Raji (cell line): ENCODE measurements around the gene SRRT.

Experiments used
- POLR2A ChIP-seq: IDR thresholded peaks from 2 replicates; pipeline ENCODE4 v1.6.1; 2011; ENCODE audit warnings: low read depth, low read length, control low read depth; ENCODE audit not compliant: insufficient read depth

Gene SRRT

GRCh38 chr7:100886142-100886935 is 11.4 kb downstream of the SRRT start:
- TF ChIP-seq POLR2A: no peak; the same call in 1 of the 2 replicates

- TF ChIP-seq POLR2A: no peak
Measured at GRCh38 chr7:100886936-100887515, 12.1 kb downstream of the SRRT start.

GRCh38 chr7:100887516-100888290 is 12.8 kb downstream of the SRRT start:
- peak; percentile 62 for TF ChIP-seq POLR2A

- TF ChIP-seq POLR2A: no peak
Measured at GRCh38 chr7:100888291-100888987, 13.5 kb downstream of the SRRT start.

DNA sequence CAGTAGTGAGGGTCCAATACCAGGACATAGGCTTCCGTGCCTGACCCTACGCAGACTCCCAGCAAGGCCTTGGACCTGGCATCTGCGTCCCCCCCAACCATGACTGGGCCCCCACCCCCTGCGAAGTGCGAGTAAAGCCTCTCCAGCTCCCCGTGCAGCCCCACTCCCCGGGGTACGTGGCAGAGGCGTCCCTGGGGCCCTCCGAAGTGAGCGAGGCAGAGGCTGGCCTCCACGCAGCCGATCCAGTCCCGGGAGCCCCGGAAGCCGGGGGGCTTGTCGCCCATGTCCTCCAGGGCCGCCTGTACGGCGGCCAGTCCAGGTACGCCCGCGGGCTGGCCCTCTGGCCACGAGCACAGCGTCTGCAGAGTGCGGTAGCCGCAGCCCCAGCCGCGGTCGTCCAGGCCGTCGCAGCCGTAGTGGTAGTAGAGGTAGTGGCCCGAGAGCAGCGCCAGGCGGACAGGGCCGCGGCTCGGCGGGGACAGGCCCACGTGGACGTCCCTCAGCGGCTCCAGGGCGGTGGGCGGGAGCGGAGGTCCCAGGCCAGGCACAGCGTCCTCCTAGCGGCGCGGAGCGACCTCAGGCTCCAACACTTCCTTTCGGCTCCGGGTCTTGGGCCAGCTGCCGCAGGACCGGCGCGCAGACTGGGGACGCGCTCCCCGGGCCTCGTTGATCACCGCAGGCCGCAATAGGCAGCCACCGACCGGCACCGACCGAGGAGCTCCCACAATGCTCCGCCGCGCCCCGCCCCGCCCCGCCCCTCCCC is 14.3 kb downstream of the SRRT start, which contains the start of gene UFSP1:
Gene UFSP1, minus strand, starts transcription at position 728 of the 763 bp plus-strand sequence. Its CDS starts 444 bp downstream, at position 284.
- peak; percentile 79 for TF ChIP-seq POLR2A

- TF ChIP-seq POLR2A: no peak
Measured at GRCh38 chr7:100890653-100891567, 16.0 kb downstream of the SRRT start.

DNA sequence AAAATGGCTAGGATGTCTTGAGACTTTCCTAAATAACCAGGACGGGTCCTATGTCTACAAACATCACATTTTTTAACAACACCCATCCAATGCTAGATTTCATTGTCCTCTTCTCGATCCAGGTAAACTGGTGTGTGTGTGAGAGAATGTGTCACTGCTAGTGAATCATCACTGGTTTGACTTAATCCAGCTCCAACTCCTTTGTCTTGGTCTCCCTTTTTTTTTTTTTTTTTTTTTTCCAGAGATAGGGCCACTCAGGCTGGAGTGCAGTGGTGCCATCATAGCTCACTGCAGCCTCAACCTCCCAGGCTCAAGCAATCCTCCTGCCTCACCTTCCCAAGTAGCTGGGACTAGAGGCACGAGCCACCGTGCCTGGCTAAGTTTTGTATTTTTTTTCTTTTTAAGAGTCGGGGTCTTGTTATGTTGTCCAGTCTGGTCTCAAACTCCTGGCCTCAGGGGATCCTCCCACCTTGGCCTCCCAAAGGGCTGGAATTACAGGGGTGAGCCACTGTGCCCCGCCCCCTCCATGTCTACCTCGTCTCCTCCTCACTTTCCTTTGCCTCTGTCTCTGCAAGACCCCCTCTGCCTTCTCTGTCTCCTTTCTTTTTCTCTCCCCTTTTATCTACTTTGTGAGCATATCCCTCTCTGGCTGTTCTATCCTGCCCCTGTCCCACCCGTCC is 16.8 kb downstream of the SRRT start:
- no peak for TF ChIP-seq POLR2A

- TF ChIP-seq POLR2A: no peak
Measured at GRCh38 chr7:100892364-100893317, 17.7 kb downstream of the SRRT start.

- TF ChIP-seq POLR2A: no peak
Measured at GRCh38 chr7:100893318-100893895, 18.5 kb downstream of the SRRT start.

GRCh38 chr7:100893910-100894721 is 19.2 kb downstream of the SRRT start:
- TF ChIP-seq POLR2A: no peak
